HEK293 (cell line): ENCODE results near the gene BLOC1S4.

Source experiments
- MZF1 ChIP-seq: fragments of 450-650 bp; formaldehyde crosslinking; IDR thresholded peaks from 2 replicates; pipeline ENCODE4 v1.5.1; 2017; ENCODE audit warnings: missing biosample characterization, missing genetic modification characterization, borderline replicate concordance
- ZNF274 ChIP-seq, 2 experiments: fragments of 200-500 bp in 1 of 2; fragments of 450-650 bp in 1 of 2; sonication (Bioruptor generic) in 1 of 2; formaldehyde crosslinking in 1 of 2; IDR thresholded peaks; 2 replicates each; pipeline versions ENCODE4 v1.5.1 to v1.6.1; 2014 to 2016; ENCODE audit warnings: borderline replicate concordance in 1 of 2, inconsistent platforms in 1 of 2, low read length in 1 of 2, missing biosample characterization in 1 of 2, missing genetic modification characterization in 1 of 2
- ZNF354C ChIP-seq: fragments of 450-650 bp; formaldehyde crosslinking; IDR thresholded peaks from 2 replicates; pipeline ENCODE4 v1.5.1; 2016; ENCODE audit warnings: missing biosample characterization, missing genetic modification characterization, low read depth, borderline replicate concordance
- TF ChIP-seq, protein P1 (sequence below): fragments of 450-650 bp; formaldehyde crosslinking; IDR thresholded peaks from 2 replicates; pipeline ENCODE4 v1.5.1; 2016; ENCODE audit warnings: missing biosample characterization, missing genetic modification characterization
- TF ChIP-seq, protein P2 (sequence below): fragments of 450-650 bp; formaldehyde crosslinking; IDR thresholded peaks from 2 replicates; pipeline ENCODE4 v1.5.1; 2017; ENCODE audit warnings: missing biosample characterization, mild to moderate bottlenecking, missing genetic modification characterization, moderate library complexity

GRCh38 chr4:6731318-6731675, 15.3 kb downstream of the BLOC1S4 start:
- TF ChIP-seq, protein P1, sequence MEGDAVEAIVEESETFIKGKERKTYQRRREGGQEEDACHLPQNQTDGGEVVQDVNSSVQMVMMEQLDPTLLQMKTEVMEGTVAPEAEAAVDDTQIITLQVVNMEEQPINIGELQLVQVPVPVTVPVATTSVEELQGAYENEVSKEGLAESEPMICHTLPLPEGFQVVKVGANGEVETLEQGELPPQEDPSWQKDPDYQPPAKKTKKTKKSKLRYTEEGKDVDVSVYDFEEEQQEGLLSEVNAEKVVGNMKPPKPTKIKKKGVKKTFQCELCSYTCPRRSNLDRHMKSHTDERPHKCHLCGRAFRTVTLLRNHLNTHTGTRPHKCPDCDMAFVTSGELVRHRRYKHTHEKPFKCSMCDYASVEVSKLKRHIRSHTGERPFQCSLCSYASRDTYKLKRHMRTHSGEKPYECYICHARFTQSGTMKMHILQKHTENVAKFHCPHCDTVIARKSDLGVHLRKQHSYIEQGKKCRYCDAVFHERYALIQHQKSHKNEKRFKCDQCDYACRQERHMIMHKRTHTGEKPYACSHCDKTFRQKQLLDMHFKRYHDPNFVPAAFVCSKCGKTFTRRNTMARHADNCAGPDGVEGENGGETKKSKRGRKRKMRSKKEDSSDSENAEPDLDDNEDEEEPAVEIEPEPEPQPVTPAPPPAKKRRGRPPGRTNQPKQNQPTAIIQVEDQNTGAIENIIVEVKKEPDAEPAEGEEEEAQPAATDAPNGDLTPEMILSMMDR (tag by site-specific recombination): no peak
- TF ChIP-seq MZF1 (tag by site-specific recombination) (no peak), ZNF274 (IDR thresholded peaks at IDR 0.05; ENCODE audit: low read length) (no peak), ZNF274 (tag by site-specific recombination; IDR thresholded peaks at IDR 0.05; ENCODE audit: borderline replicate concordance) (no peak), ZNF354C (no peak)
- TF ChIP-seq, protein P2, sequence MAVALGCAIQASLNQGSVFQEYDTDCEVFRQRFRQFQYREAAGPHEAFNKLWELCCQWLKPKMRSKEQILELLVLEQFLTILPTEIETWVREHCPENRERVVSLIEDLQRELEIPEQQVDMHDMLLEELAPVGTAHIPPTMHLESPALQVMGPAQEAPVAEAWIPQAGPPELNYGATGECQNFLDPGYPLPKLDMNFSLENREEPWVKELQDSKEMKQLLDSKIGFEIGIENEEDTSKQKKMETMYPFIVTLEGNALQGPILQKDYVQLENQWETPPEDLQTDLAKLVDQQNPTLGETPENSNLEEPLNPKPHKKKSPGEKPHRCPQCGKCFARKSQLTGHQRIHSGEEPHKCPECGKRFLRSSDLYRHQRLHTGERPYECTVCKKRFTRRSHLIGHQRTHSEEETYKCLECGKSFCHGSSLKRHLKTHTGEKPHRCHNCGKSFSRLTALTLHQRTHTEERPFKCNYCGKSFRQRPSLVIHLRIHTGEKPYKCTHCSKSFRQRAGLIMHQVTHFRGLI (tag by site-specific recombination): no peak
